Vagina (tissue), 2 donors: ENCODE results near the gene FASN.
"Not testable (repeated sequence)": the region's sequence is repeated elsewhere in the genome, so short reads cannot be mapped to it uniquely, and the experiment has no call there.

ENCODE experiments used
- POLR2A ChIP-seq, 2 donors: fragments of 450-650 bp; IDR thresholded peaks; one replicate each; pipeline ENCODE4 v1.6.1; 2017; ENCODE audit warnings: antibody characterized with exemption in 2 of 2, mild to moderate bottlenecking in 2 of 2, moderate library complexity in 2 of 2
- POLR2AphosphoS5 ChIP-seq, 2 donors: sonication (generic); formaldehyde crosslinking; IDR thresholded peaks; one replicate each; pipeline ENCODE4 v1.9.0; 2017; ENCODE audit warnings: antibody characterized with exemption in 2 of 2, mild to moderate bottlenecking in 2 of 2, low read depth in 1 of 2; ENCODE audit not compliant: insufficient read depth in 1 of 2

- TF ChIP-seq POLR2A (IDR thresholded peaks at IDR 0.05); POLR2AphosphoS5 (IDR thresholded peaks at IDR 0.05; ENCODE audit: insufficient read depth in 1 of 2, low read depth in 1 of 2): not testable (repeated sequence)
These were observed 41.9 kb upstream of the FASN start for GRCh38 chr17:82139961-82140360.
